ENCODE measurements around the gene DAPL1. TPM values are rescaled to one million over a fixed set of nuclear protein-coding genes. Genes with fewer than 3 reads are reported as not detected.
"Not testable (repeated sequence)": the region's sequence is repeated elsewhere in the genome, so short reads cannot be mapped to it uniquely, and the experiment has no call there.

DAPL1 gene
- polyA plus RNA-seq, 3 donors: 31.8 to 76.2 (median 38.3) TPM

DNA sequence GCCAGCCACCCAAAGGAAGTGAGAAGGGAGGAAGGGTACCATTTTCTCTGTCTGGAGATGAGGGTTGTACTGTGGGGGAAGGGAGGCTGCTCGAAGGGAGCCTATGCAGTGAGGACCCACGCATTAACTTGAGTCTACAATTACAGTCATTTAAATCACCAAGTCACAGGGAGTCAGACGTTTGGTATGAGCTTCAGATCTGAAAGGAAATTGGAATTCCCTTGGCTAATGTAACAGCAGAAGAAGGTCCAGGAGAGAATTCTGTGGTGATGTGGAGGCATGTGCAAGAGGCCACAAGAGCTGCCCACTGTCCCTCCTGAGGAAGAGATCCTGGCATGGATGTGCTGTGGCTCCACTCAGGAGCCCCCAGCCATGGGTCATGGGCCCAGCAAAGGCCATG, 22.5 kb downstream of the DAPL1 start:
- DNase-seq (ENCODE audit: low read depth in 3 of 3, low spot score in 2 of 3): no peak

DNA sequence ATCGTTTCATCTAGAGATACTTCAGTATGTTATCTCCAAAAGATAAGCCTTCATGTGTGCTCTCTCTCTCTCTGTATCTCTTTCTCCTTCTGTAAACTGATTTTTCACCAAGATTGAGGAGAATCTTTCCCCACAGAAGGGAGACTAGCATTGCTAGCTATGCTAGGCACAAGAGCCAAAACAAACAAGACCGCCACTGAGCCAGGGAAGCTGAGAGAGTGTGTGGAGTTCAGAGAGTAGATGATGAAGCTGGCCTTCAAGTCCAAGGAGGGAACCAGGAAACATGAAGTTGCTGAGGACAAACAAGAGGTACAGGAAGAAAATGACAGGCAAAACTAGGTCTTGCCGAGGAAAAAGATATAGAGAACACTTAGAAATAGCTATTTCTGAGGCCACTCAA, 23.4 kb downstream of the DAPL1 start:
- DNase-seq (ENCODE audit: low read depth in 3 of 3, low spot score in 2 of 3): no peak

GRCh38 chr2:158822193-158822592, 27.1 kb downstream of the DAPL1 start:
- no peak for DNase-seq (ENCODE audit: low read depth in 3 of 3, low spot score in 2 of 3)

DNA sequence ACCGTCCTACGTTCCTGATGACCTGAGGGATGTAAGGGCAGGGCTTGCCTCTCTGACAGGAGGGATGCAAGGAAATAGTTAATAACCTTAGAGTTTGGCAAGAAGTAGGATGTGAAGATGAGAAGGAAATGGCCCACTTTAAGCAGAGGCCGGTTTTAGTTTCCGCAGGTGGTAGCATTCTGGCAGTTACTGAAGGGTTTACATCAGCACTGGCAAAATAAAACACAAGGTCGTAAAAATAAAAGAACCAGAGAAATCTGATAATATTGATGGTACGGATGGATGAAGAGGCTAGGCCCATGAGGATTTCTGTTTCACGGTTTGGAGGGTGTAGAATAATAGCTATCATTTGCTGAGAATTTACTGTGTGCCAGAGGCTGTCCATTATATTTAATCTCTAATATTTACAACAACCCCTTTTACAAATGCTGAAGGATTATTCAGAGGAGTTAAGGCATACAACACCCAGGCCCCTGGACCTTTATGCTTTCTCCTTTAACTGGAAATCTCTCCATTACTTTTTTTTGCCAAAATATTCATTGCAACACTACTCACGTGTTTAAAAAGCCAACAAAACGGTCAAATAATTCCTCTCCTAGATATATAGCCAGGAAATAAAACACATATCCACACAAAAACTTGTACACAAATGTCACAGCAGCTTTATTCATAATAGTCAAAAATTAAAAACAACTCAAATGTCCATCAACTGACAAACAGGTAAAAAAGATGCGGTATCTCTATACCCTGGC, 28.5 kb downstream of the DAPL1 start:
- no peak for DNase-seq (ENCODE audit: low read depth in 3 of 3, low spot score in 2 of 3)

DNA sequence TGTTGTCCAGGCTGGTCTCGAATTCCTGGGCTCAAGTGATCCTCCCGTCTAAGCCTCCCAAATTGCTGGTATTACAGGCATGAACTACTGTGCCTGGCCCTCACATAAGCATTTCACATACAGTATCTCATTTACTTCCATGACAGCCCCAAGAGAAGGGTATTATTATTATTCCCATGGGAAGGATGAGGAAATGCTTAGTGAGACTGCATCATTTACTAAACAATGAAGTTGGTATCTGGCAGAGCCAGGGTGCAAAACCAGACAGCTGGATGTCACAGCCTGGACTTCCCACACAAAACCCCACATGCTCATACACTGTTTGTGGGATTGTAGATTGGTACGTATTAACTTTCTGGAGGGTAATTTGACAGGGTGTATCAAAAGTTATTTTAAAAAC, 29.9 kb downstream of the DAPL1 start:
- DNase-seq (ENCODE audit: low read depth in 3 of 3, low spot score in 2 of 3): no peak

DNA sequence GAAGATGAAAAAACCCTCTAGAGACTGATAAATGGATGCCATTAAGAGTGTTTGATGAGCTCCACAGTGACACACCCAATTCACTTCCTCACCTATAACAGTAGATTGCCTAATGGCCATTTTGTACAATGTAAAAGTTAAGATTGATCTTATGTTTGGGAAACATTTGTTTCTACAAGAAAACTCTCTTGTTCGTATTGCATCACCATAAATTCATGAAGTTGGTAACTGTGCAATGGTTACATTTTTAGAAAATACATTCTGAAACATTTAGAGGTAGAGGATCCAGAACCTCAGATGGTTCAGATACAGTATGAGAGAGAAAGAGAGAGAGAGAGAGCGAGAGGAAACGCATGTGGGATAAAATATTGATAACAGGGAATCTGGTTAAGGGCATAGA, 31.8 kb downstream of the DAPL1 start:
- no peak for DNase-seq (ENCODE audit: low read depth in 3 of 3, low spot score in 2 of 3)

- no peak for DNase-seq (ENCODE audit: low read depth in 3 of 3, low spot score in 2 of 3)
Measured at GRCh38 chr2:158828378-158829164, 33.5 kb downstream of the DAPL1 start.

DNA sequence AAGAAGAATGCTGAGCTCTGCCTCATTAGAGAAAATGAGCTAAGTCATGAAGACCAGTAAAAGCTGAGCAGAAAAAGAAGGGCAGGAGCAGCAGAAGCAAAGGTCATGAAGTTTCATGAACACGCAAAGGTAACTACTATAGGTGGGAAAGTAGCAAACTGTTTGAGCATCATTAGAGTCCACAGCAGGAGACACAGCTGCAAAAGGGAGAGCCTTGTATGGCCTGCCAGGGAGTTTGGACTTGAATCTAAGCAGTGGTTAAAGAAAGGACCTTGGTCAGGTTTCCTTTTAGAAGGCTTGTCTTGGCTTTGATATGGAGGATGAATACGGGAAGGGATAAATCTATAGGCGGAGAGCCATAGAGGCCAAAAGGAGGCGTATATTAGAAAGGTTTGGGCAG, 34.0 kb downstream of the DAPL1 start:
- no peak for DNase-seq (ENCODE audit: low read depth in 3 of 3, low spot score in 2 of 3)

GRCh38 chr2:158830201-158830600, 35.1 kb downstream of the DAPL1 start:
- no peak for DNase-seq (ENCODE audit: low read depth in 3 of 3, low spot score in 2 of 3)

- no peak for DNase-seq (ENCODE audit: low read depth in 3 of 3, low spot score in 2 of 3)
Measured at GRCh38 chr2:158835431-158835830, 40.3 kb downstream of the DAPL1 start.

GRCh38 chr2:158837645-158838044, 42.5 kb downstream of the DAPL1 start:
- DNase-seq (ENCODE audit: low read depth in 3 of 3, low spot score in 2 of 3): no peak

DNA sequence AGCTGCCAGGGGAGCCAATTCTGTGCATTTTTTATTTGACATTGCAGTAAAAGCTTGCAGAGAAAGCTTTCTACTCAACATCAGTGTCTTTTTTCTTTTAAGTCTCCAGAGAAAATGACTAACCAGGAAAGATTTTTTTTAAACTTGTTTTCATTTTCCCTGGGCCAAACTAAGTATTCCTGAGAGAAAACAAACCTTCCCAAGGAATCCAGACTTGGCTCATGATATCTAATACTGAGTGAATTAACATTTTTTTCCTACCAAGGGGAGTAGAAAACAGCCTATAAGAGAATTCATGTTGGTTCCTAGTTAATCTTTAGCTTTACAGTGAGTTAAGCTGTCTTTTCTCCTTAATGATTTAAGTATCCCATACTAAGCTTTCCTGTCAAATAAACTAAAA, 46.7 kb downstream of the DAPL1 start:
- no peak for DNase-seq (ENCODE audit: low read depth in 3 of 3, low spot score in 2 of 3)

- DNase-seq (ENCODE audit: low read depth in 3 of 3, low spot score in 2 of 3): no peak
Measured at GRCh38 chr2:158845444-158845843, 50.3 kb downstream of the DAPL1 start.

GRCh38 chr2:158845859-158846258, 50.7 kb downstream of the DAPL1 start:
- DNase-seq (ENCODE audit: low read depth in 3 of 3, low spot score in 2 of 3): no peak

GRCh38 chr2:158847526-158847925, 52.4 kb downstream of the DAPL1 start:
- DNase-seq (ENCODE audit: low read depth in 3 of 3, low spot score in 2 of 3): not testable (repeated sequence)

DNA sequence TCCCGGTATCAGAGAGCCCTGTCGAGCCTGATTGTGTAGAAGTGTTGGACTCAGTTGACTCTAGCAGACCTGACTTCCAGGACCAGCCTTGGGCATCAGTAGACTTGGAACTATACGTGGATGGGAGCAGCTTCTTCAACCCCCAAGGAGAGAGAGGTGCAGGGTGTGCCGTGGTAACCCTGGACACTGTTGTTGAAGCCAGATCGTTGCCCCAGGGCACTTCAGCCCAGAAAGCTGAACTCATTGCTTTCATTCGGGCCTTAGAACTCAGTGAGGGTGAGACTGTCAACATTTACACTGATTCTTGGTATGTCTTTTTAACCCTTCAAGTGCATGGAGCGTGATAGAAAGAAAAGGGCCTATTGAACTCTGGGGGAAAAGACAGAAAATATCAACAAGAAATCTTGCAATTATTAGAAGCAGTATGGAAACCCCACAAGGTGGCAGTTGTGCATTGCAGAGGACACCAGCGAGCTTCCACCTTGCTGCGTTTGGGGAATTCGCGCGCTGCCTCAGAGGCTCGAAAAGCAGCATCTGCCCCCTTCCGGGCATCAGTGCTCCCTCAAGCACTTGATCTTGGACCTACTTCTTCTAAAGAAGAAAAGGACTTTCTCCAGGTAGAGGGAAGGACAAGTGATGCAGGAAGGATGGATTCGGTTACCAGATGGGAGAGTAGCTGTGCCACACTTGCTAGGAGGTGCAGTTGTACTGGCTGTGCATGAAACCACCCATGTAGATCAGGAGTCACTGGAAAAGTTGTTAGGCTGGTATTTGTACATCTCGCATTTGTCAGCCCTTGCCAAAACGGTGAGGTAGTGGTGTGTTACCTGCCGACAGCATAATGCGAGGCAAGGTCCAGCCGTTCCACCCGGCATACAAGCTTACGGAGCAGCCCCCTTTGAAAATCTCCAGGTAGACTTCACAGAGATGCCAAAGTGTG, 53.2 kb downstream of the DAPL1 start:
- not testable (repeated sequence) for DNase-seq (ENCODE audit: low read depth in 3 of 3, low spot score in 2 of 3)

DNA sequence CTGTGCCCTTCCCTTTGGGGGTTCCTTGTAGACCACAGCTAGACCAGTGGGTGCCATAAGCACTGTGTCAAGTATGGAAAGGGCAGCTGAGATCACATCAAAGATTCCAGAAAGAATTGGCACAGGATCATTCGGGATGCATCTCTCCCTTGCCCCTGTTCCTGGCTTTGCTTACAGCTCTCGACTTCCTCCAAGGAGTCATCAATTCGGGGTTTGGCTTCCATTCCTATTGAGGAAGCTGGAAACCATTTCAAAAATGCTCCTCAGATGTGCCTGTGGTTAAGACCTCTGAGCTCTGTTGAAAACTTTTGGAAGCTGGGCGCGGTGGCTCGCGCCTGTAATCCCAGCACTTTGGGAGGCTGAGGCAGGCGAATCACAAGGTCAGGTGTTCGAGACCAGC, 65.1 kb downstream of the DAPL1 start:
- not testable (repeated sequence) for DNase-seq (ENCODE audit: low read depth in 3 of 3, low spot score in 2 of 3)

GRCh38 chr2:158861626-158862025, 66.5 kb downstream of the DAPL1 start:
- not testable (repeated sequence) for DNase-seq (ENCODE audit: low read depth in 3 of 3, low spot score in 2 of 3)

DNA sequence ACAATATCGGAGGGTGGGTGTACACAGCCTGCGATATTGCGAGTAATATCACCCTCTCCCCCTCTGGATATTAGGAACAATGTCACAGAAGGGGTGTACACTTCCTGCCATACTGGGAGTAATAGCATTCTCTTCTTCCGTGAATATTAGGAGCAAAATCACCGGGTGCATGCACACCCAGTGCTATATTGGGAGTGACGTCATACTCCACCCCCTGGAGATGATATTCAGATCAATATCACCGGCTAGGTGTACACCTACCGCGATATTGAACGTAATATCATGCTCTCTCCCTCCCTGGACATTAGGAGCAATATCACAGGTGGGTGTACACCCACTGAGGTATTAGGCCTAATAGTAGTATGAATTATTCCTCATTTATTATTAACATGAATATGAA, 70.4 kb downstream of the DAPL1 start:
- DNase-seq (ENCODE audit: low read depth in 3 of 3, low spot score in 2 of 3): not testable (repeated sequence)

All from right renal cortex interstitium (tissue), 3 donors.